Dedifferentiated amniotic fluid mesenchymal stem cell (primary cell): Measurements from ENCODE around the gene PDE1C.
"Not testable (repeated sequence)": the region's sequence is repeated elsewhere in the genome, so short reads cannot be mapped to it uniquely, and the experiment has no call there.

Experiments used
- DNase-seq: peaks from one replicate; pipeline ENCODE4 v3.0.0-alpha.2; 2016; ENCODE audit errors: extremely low spot score

The PDE1C gene

DNA sequence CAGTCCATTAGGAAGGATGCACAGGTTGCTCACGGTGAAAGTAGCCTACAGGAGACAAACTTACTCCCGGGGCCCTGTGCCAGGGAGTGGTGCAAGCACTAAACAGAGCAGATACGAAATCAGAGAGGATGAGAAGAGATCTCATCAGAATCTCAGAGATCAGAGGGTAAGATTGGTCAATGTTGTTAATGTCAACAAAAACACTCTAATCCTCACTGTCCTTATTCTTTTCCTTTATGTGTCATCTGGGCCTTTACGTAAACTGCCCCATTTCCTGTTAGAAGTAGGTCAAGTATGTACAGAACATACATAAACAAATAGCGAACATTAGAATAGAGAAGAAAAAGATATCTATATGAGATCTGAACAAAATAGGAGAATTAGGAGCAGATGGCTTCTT is 220.1 kb downstream of the PDE1C start:
- DNase-seq = no peak

DNA sequence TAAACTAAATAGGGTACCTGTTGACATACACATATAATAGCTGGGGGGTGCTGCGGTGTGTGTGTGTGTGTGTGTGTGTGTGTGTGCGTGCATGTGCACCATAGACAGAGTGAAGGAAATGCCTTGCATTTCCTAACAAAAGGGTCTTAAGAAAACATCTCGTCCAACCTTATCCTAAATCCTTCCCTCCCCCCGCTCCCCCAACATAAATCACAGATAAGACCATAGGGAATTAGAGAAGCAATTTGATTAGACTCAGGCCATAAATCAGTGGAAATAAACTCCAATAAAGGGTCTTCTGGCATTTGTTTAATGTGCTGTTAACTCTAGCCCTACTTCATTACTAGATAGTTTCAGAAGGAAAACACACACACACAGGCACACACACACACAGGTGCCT is 234.7 kb downstream of the PDE1C start:
- no peak for DNase-seq

DNA sequence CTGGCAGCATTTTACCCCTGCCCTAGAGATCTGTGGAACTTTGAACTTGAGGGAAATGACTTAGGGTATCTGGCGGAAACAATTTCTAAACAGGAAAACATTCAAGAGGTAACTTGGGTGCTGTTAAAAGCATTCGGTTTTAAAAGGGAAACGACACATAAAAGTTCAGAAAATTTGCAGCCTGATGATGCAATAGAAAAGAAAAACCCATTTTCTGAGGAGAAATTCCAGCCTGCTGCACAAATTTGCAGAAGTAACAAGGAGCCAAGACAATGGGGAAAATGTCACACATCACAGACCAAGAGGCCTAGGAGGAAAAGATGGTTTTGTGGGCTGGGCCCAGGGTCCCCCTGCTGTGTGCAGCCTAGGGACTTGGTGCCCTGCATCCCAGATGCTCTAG is 236.6 kb downstream of the PDE1C start:
- not testable (repeated sequence) for DNase-seq

GRCh38 chr7:31828520-31828919 is 241.7 kb downstream of the PDE1C start:
- no peak for DNase-seq

DNA sequence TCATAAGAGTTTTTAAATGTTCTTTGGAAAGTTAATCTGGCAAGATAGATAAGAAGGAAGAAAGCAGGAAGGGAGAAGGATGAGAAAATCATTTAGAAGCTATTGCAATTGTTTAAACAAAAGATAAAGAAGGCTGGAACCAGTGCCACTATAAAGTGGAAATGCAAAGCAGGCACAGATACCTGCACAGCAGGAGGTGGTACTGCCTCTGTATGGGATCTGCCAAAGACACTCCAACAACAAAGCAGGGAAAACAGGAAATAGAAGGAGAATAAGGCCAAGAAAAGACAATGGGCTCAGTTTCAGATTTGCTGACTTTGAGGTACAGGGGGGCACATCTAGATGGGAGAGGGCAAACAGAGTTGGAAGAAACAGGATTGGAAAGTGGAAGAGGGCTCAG is 244.6 kb downstream of the PDE1C start:
- no peak for DNase-seq

DNA sequence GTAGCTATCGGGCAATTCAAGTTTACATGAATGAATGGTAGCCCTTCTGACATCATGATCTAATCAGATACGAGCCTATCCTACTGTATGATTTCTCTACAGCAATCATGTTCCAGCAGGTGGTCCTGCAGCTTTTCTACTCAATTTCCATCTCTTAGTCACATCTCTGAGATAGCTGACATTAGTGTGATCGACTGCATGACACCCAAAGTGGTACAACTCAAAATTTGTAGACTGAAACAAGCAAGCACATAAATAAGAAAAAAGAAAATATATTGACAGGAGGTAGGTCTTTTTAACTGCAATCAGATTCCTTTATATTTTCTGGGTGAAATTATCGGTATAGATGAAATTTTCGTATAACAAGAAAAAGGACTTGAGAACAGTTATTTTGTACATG is 251.2 kb downstream of the PDE1C start:
- DNase-seq = no peak

DNA sequence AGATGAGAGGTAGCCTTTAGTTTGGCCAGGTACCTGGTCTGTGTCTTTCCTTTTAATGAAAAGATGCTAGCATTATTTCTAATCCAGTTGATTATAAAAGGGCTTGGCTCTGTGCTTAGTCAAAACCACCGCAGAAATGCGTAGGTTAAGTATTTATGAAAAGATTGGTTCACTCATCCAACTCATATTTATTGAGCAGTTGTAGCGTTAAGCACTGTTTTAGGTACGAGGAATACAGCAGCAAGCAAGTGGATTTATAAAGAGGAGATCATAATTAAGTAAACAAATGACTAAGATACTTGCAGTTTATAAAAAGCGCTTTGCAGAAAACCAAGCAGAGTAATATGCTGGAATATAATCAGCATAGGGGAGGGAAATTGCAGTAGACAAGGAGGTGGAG is 253.4 kb downstream of the PDE1C start:
- DNase-seq = no peak

DNA sequence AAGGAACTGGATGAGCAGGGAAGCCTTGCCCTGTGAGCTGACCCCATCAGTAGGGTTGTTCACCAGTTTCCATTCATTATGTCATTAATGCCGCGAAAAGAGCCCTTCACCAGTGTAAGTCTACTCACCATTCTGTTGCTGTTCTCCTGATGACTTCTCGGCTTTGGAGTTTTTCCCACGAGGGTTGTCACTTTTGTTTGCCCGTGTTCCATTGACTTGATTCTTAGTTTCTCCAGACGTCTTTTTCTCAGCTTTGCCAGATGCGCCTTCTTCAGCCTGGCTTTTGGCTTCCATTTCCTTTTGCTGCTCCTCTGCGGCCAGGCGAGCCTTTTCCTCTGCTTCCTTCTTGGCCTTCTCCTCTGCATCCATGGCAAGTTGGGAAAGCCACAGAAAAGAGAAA is 254.4 kb downstream of the PDE1C start:
- DNase-seq = no peak

- DNase-seq = no peak
Measured at GRCh38 chr7:31814187-31814586, 256.0 kb downstream of the PDE1C start.

DNA sequence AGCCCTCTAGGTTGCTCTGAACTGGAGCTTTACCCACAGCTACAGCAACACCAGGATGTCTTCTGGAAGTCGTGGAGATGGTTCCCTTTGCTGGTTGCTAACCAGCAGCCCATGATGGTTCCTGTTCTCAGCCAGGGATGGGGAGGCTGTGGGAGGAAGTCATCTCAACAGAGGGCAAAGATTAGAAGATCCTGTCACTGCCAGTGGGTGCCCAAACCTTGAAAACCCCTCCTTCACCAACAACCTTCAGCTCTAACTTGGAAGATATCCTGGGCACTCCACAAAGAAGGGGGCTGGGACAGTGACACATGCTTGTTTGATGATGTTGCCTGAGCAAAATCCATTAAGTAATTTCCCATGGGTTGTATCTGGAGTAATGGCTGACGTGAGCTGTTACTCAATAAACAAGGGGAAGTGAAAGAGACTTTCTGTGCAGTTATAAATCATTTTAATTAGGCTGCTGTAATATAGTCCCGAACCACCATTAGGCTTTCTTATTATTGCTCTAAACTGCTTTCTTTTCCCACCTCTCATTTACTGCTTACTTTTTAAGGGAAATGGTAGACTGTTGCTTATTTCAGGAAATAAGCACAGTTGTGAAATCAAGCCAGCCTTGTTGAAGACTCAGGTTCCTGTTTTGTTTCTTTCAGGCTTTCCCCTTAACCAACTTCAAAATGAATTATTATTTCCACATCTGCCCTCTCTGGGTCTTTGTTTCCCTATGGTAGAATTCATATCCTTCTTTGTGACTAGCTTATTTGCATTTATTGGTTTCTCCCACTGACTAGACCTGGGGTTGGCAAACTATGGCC is 258.4 kb downstream of the PDE1C start:
- no peak for DNase-seq

DNA sequence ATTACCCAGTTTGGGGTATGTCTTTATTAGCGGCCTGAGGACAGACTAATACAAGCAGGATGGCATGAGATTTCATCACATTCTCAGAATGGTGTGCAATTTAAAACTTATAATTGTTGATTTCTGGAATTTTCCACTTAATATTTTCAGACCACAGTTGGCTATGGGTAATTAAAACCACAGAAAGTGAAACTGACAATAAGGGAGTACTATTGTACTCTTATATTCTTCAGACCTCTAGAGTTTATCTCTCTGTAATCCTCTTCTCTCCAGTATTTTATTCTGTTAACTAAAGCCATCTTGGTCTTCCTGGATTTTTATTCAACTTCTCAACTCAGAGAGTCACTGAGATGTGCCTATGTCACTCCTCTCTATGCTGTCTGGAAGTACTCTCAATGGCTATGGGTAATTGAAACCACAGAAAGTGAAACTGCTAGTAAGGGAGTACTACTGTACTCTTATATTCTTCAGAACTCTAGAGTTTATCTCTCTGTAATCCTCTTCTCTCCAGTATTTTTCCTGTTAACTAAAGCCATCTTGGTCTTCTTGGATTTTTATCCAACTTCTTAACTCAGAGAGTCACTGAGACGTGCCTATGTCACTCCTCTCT is 264.9 kb downstream of the PDE1C start:
- DNase-seq = no peak

DNA sequence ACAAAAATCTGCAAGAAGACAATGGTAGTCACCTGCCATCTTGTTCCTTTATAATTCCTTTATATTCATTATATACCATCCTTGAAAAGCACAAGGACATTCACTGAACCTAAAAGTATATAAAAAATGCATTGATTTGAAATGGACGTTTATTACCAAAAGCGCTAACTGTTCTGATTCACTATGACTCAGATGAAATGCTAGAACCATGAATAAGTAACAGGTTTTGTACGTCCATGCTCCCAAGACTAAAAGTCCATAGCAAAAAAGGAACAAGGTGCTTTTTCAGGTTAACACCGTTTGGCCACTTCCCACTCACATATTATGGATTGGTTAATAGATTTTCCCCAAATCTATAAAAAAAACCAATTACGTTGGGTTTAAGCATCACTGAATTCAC is 273.8 kb downstream of the PDE1C start:
- no peak for DNase-seq

- peak; percentile 31 for DNase-seq
Measured at GRCh38 chr7:31794851-31795344, 275.3 kb downstream of the PDE1C start.

DNA sequence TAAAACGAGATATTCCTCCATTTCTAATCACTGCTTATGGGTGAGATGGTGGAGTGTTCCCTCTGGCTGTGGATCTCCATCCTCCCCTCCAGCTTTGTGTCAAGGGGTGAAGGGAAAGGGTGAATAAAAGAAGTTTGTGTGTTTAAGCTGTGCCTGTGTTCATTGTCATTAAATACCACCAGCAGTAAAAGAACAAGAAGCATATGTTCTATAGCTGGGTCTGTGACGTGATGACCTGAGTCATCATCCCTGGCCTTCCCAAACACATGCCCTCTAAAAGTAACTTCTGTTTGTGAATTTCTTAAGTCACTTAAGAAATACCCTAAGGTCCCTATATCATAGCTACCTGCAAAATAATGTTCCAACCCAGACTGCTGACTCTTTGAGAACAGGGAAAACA is 278.3 kb downstream of the PDE1C start:
- no peak for DNase-seq

- no peak for DNase-seq
Measured at GRCh38 chr7:31788883-31789680, 281.1 kb downstream of the PDE1C start.

- no peak for DNase-seq
Measured at GRCh38 chr7:31788445-31788844, 281.8 kb downstream of the PDE1C start.

GRCh38 chr7:31786326-31786725 is 283.9 kb downstream of the PDE1C start:
- DNase-seq = no peak

DNA sequence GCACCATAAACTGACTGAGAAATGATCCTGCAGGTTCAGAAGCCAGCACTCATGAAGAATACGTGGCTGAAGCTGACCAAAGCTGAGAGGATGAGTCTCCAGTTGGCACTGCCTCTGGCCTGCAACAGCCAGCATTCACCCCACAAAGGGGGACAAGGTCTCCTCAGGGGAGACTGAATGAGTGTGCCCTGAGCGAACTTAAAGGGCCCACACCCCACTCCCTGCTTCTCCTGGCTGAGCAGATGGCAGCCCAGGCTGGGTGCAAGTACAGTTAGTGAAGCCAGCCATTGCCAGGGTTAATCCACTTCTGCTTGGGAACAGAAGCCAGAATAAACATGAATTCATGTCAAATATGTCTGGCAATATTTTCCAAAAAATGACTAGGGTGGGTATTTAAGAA is 285.1 kb downstream of the PDE1C start:
- DNase-seq = no peak

DNA sequence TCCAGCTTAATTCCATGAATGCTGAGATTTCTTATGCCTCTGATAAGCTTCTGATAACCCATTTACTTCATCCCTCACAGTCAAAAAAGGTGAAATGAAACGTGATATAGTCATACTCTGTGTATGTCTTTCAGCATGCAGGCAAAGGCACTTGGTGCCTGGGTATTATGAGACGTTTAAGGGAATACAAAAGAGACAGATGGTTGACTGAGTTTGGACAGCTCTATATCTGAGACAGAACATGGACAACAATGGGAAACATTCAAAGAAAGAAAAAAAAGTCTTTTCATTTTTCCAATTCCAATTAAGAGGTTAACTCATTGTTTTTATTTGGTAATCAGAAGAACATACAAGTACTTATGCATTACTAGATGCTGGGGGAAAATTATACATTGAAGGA is 287.0 kb downstream of the PDE1C start:
- DNase-seq = no peak

DNA sequence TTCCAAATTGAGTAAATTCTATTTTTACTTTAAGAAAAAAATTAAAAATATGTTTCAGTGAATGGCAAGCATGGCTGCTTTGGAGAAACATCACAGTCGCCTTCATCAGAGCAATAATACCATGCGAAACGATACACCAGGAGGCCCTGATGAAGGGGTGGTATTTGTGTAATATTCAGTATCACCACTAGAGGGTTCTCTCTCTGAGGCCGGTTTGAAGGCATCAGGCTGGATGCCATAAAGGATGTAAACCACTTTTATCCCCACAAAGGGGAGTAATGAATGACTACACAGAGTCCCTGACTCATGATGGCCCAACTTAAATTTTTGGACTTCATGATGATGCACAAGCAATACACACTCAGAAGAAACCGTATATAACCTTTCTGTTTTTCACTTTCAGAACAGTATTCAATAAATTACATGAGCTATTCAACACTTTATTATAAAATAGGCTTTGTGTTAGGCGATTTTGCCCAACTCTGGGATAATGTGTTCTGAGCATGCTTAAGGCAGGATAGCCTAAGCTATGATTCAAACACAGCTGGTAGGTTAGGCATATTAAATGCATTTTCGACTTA is 287.7 kb downstream of the PDE1C start:
- peak; percentile 54 for DNase-seq

DNA sequence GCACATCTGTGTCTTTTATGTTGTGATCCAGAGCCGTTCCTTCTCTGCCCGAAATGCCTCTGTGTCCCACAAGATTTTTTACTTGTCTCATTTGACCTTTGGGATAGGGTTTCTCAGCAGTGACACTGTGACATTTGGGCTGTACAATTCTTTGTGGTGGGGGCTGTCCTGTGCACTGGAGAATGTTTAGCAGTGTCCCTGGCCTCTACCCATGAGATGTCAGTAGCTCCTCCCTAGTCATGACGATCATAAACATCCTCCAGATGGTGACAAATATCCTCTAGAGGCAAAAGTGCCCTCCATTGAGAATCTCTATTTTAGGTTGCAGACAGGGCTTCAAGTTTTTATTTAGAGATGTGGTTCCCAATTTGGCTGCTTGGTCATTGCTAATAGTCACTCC is 291.9 kb downstream of the PDE1C start:
- DNase-seq = no peak

- peak; percentile 48 for DNase-seq
Measured at GRCh38 chr7:31776616-31777015, 293.6 kb downstream of the PDE1C start.
